Common myeloid progenitor, CD34-positive (primary cell): ENCODE measurements around the gene KHDRBS2.

Experiments used
- CTCF ChIA-PET: fragments of 350-600 bp; sonication (Branson Sonifier 250); formaldehyde crosslinking; loops from one replicate; lab custom pipeline; 2021; ENCODE audit warnings: antibody characterized with exemption; lab: Charles Lee
- POLR2A ChIA-PET: fragments of 350-600 bp; sonication (Branson Sonifier 250); formaldehyde crosslinking; loops from one replicate; lab custom pipeline; 2021; ENCODE audit warnings: antibody characterized with exemption; lab: Charles Lee
- DNase-seq, 3 donors: peaks; one replicate each; pipeline versions ENCODE4 v3.0.0 to v3.0.0-alpha.2; 2013
- H3K27ac ChIP-seq, 2 experiments: 1 replicate in 1 of 2; 2 replicates in 1 of 2; pipeline ENCODE4 v1.7.0; 2013; ENCODE audit warnings: inconsistent platforms in 2 of 2, low read length in 2 of 2, mild to moderate bottlenecking in 2 of 2, low read depth in 1 of 2, moderate library complexity in 1 of 2; ENCODE audit not compliant: severe bottlenecking in 2 of 2, insufficient read depth in 1 of 2, poor library complexity in 1 of 2
- H3K27me3 ChIP-seq, 5 experiments: replicated peaks in 2 of 5; 1 replicate in 3 of 5; 2 replicates in 2 of 5; pipeline versions ENCODE4 v1.6.1 to v1.7.0; 2013; ENCODE audit warnings: low read length in 4 of 5, mild to moderate bottlenecking in 2 of 5, moderate library complexity in 2 of 5, inconsistent platforms in 1 of 5; ENCODE audit not compliant: insufficient read depth in 5 of 5, control insufficient read depth in 4 of 5
- H3K36me3 ChIP-seq, 4 experiments: 1 replicate in 2 of 4; 2 replicates in 2 of 4; pipeline versions ENCODE4 v1.6.1 to v1.7.0; 2013; ENCODE audit warnings: low read length in 3 of 4, control low read depth in 1 of 4, mild to moderate bottlenecking in 1 of 4; ENCODE audit not compliant: control insufficient read depth in 4 of 4, insufficient read depth in 4 of 4
- H3K4me1 ChIP-seq, 4 experiments: 1 replicate in 3 of 4; 2 replicates in 1 of 4; pipeline versions ENCODE4 v1.6.1 to v1.7.1; 2013; ENCODE audit warnings: low read length in 3 of 4, mild to moderate bottlenecking in 3 of 4, control low read depth in 1 of 4, inconsistent platforms in 1 of 4, moderate library complexity in 1 of 4; ENCODE audit not compliant: control insufficient read depth in 4 of 4, insufficient read depth in 4 of 4; ENCODE audit errors: control extremely low read depth in 1 of 4
- H3K4me3 ChIP-seq, 7 experiments: 1 replicate in 4 of 7; 2 replicates in 3 of 7; pipeline versions ENCODE4 v1.5.1 to v1.7.0; 2013; ENCODE audit warnings: mild to moderate bottlenecking in 7 of 7, low read length in 6 of 7, moderate library complexity in 6 of 7, inconsistent platforms in 2 of 7, low read depth in 2 of 7, control low read depth in 1 of 7; ENCODE audit not compliant: insufficient read depth in 4 of 7, control insufficient read depth in 1 of 7; ENCODE audit errors: extremely low read depth in 1 of 7
- H3K9me3 ChIP-seq, 5 experiments: 1 replicate in 4 of 5; 2 replicates in 1 of 5; pipeline versions ENCODE4 v1.6.1 to v1.7.1; 2013; ENCODE audit warnings: low read length in 4 of 5, mild to moderate bottlenecking in 2 of 5, inconsistent platforms in 1 of 5, low read depth in 1 of 5, moderate library complexity in 1 of 5; ENCODE audit not compliant: control insufficient read depth in 4 of 5, insufficient read depth in 2 of 5; ENCODE audit errors: control extremely low read depth in 1 of 5
- WGBS: methylation state at CpG from one replicate; pipeline ENCODE4 v1.1.5; 2013; ENCODE audit not compliant: insufficient coverage; 5-methylcytosine and 5-hydroxymethylcytosine counted together

KHDRBS2 gene

DNA sequence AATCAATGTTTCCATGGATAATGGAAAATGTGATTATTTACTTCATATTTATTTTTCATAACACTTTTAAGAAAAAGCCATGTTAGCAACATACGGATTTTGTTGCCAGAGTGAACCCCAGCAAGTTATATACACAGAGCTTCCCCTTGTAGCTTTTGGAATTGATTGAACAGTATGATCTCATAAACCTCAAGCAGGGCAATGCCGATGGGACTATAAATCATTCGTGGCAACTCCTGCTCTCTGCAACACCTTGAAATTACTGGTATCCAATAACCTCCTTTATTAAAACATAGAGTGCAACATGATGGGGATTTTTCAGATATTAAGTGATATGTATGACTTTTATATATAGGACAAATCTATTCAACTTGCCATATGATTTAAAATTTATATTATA is 428.5 kb downstream of the KHDRBS2 start:
- H3K27ac ChIP-seq: no peak overlapping the region
- no peaks in the 10 kb centered on the region for H3K36me3 ChIP-seq
- no peak for DNase-seq
- POLR2A ChIA-PET: no interaction called here
- H3K4me3 ChIP-seq: no peak overlapping the region
- no CpG with 5 or more reads among the region's 3 CpGs for WGBS
- no peaks in the 10 kb centered on the region for H3K27me3 ChIP-seq
- CTCF ChIA-PET: no interaction called here
- H3K4me1 ChIP-seq: no peaks in the 10 kb centered on the region
- H3K9me3 ChIP-seq: peaks cover 0 to 3% (median 2%) of the 10 kb centered on the region in 5 experiments

DNA sequence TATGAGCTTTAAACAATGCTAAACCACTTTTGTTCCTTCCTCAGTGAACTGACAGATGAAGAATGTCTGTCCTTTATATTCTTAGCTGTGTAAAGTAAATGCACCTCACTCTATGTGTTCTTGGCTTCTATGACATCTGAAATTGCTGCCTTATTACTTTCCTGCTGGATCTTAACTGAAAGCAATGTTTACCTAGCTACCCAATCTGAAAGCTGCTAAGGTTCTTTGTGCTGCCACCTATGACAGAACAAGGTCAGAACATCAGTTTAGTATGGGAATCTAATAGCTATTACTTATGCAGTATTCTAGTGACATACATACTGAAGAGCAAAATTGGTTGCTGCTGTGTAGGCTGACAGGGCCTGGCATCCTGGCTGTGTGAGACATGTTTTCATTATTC is 444.1 kb downstream of the KHDRBS2 start:
- POLR2A ChIA-PET: no interaction called here
- Histone ChIP-seq H3K4me1 (no peaks in the 10 kb centered on the region), H3K27me3 (no peaks in the 10 kb centered on the region), H3K9me3 (no peaks in the 10 kb centered on the region), H3K27ac (no peak overlapping the region), H3K4me3 (no peak overlapping the region), H3K36me3 (no peaks in the 10 kb centered on the region)
- CTCF ChIA-PET: no interaction called here
- DNase-seq: no peak

DNA sequence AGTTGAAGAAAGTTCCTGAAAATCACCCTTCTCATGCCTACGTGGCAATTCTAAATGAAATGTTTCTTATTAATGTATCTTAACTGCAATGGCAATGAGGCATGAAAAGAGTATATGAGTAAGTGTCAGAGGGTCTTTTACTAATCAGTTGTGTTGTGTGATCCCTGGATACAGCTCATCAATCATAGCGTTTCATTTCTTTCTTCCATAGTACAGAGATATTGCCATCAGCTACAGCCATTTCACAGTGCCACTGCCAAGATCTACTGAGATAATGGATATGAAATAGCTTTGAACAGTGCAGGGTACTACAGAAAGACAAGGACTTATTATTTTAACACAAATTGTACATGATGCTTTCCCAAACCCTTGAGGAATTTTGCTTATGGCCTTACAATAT is 450.8 kb downstream of the KHDRBS2 start:
- ChIA-PET POLR2A (no interaction called here), CTCF (interaction anchor here (1.1 kb wide), 1 partner anchor 26 kb away, joined by 3 read pairs; no protein-coding TSS in a partner anchor)
- no peak for DNase-seq
- no peaks in the 10 kb centered on the region for H3K36me3 ChIP-seq
- H3K4me1 ChIP-seq: no peaks in the 10 kb centered on the region
- H3K27me3 ChIP-seq: no peaks in the 10 kb centered on the region
- no peaks in the 10 kb centered on the region for H3K9me3 ChIP-seq
- no peak overlapping the region for H3K27ac ChIP-seq
- WGBS: 80% methylated on average over 1 of the region's 2 CpGs
- no peak overlapping the region for H3K4me3 ChIP-seq

DNA sequence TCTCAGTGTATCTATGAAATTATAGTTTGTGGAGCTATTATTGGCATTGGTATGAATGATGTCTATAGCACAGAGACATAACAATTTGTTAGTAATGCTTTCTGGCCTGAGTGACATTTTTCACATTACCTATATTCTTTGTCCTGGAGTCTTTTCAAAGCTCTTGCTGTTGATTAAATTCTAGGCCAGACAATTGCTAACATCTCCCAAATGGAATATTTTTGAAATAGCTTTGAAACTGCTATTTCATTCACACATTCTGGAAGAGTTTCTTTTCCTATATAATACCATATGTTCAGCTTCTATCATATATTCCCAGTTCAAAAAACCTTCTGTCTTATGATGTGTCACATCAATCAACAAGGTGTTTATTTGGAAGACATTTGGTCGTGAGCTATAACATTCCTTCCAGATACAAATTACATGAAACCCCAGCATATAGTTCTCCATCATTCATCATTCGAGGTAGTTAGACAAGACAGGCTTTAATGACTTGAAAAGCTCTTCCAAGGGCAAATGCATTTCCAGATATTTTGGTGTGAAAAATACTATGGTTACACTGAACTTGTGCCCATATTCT is 452.8 kb downstream of the KHDRBS2 start:
- POLR2A ChIA-PET: no interaction called here
- DNase-seq: no peak
- WGBS: no CpG with 5 or more reads among the region's 2 CpGs
- Histone ChIP-seq H3K9me3 (no peaks in the 10 kb centered on the region), H3K4me1 (no peaks in the 10 kb centered on the region), H3K27ac (no peak overlapping the region), H3K4me3 (no peak overlapping the region), H3K27me3 (no peaks in the 10 kb centered on the region), H3K36me3 (no peaks in the 10 kb centered on the region)
- CTCF ChIA-PET: interaction anchor here (0.5 kb wide), 1 partner anchor 74 kb away, joined by 3 read pairs; no protein-coding TSS in a partner anchor

DNA sequence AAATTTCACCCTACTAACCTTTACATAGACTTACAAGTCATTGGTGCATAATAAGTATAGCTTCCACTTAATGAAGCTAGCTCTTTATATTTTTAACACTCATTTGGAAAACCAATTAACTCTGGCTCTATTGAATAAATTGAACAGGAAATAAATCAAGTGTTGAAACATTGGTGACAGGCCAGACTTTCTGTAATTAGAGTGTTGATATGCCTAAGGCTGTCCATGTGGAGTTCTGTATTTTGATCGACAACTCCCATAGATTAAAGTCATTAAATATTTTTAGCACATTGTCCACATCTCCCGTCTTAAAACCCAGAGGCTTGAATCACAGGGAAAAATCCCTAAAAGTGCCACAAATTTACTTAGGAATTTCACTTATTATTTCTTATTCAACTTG is 468.3 kb downstream of the KHDRBS2 start:
- Histone ChIP-seq H3K4me1 (peaks cover 5 to 16% (median 13%) of the 10 kb centered on the region in 4 experiments), H3K27ac (no peak overlapping the region), H3K9me3 (peaks cover 0 to 2% (median 0%) of the 10 kb centered on the region in 5 experiments), H3K27me3 (no peaks in the 10 kb centered on the region), H3K4me3 (no peak overlapping the region), H3K36me3 (no peaks in the 10 kb centered on the region)
- DNase-seq: no peak
- POLR2A ChIA-PET: no interaction called here
- WGBS: 94% methylated on average over 2 of the region's 2 CpGs
- CTCF ChIA-PET: interaction anchor here (1.1 kb wide), 1 partner anchor 332 kb away, joined by 3 read pairs; no protein-coding TSS in a partner anchor

DNA sequence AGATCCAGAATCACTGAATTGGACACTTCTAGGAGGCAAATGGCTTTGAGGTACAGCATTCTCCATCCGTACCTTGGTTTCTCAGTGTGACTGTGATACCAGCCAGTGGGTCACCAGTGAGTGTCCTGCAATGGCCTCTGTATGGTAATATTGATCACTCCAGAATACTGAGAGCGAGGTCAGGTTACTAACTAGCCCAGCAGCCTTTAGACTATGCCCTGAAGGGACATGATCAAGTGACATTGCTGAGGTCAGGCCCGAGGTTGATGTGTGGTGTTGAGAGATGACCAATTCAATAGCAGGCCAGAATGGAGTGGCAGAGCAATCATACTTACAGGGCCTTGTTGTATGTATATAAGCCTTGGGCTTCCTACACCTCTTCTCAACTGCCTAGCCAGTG is 476.0 kb downstream of the KHDRBS2 start:
- H3K4me1 ChIP-seq: peaks cover 2 to 8% (median 7%) of the 10 kb centered on the region in 4 experiments
- no peak overlapping the region for H3K4me3 ChIP-seq
- 94% methylated on average over 2 of the region's 3 CpGs for WGBS
- no peaks in the 10 kb centered on the region for H3K9me3 ChIP-seq
- no peak overlapping the region for H3K27ac ChIP-seq
- ChIA-PET CTCF (interaction anchor here (0.8 to 1.4 kb wide), 8 partner anchors 11 to 965 kb away, joined by 3 to 15 read pairs (median 6); no protein-coding TSS in a partner anchor), POLR2A (no interaction called here)
- no peaks in the 10 kb centered on the region for H3K27me3 ChIP-seq
- no peaks in the 10 kb centered on the region for H3K36me3 ChIP-seq
- no peak for DNase-seq

DNA sequence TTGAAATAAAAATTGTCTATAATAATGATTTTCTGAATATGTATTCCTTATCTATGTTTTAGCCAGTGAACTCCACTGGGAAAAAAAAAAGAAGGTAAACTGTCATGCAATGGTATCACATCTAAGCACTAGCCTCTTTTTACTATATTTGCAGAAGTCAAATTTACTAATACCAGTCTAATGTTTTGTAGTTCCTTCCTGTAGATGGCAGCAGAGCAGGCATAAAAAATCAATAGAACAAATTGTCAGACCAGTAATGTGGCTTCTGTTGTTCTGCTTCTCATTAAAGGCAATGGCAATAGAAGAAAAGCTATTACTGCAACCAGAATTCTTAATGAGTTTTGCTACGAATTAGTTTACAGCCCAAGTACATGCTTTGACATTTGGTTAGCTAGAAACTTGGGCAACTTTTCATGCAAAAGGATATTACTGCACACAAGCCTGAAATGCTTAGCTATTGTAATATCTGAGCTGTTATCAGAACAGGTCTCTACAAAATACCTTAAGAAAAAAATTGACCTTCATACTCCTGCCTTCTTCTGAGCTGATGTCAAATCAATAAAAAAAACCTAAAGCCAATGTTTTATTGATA is 476.9 kb downstream of the KHDRBS2 start:
- whole genome bisulfite sequencing: 0% methylated on average over 1 of the region's 1 CpG
- no peaks in the 10 kb centered on the region for H3K9me3 ChIP-seq
- no peaks in the 10 kb centered on the region for H3K27me3 ChIP-seq
- DNase-seq: peak; percentile 43 to 77 (median 69)
- H3K27ac ChIP-seq: no peak overlapping the region
- POLR2A ChIA-PET: no interaction called here
- no peaks in the 10 kb centered on the region for H3K4me1 ChIP-seq
- no peak overlapping the region for H3K4me3 ChIP-seq
- CTCF ChIA-PET: interaction anchor here (0.7 to 1.4 kb wide), 15 partner anchors 12 to 966 kb away, joined by 3 to 15 read pairs (median 3); no protein-coding TSS in a partner anchor
- no peaks in the 10 kb centered on the region for H3K36me3 ChIP-seq
